K562 (cell line): ENCODE results near the gene ZMAT3. TPM values are rescaled to one million over a fixed set of nuclear protein-coding genes. Genes with fewer than 3 reads are reported as not detected.

ENCODE experiments used
- ATF4 ChIP-seq: fragments of 450-650 bp; formaldehyde crosslinking; IDR thresholded peaks from 2 replicates; pipeline ENCODE4 v1.4.0; 2022; ENCODE audit warnings: mild to moderate bottlenecking, moderate library complexity
- CLOCK ChIP-seq: fragments of 250-450 bp; sonication (Bioruptor Pico); IDR thresholded peaks from 2 replicates; pipeline ENCODE4 v1.4.0; 2020; ENCODE audit warnings: mild to moderate bottlenecking, moderate library complexity, borderline replicate concordance
- HMGN3 ChIP-seq: IDR thresholded peaks from 2 replicates; pipeline ENCODE4 v1.6.1; 2011; ENCODE audit warnings: borderline replicate concordance, low read depth, mild to moderate bottlenecking, mixed read lengths, low read length; ENCODE audit not compliant: insufficient read length; ENCODE audit errors: extremely low read depth
- KDM5B ChIP-seq: fragments of 200-600 bp; sonication (generic); IDR thresholded peaks from 2 replicates; pipeline ENCODE4 v1.6.1; 2012; ENCODE audit warnings: low read depth, mild to moderate bottlenecking, moderate library complexity, low read length, control low read depth, inconsistent platforms; ENCODE audit not compliant: insufficient replicate concordance
- L3MBTL2 ChIP-seq: fragments of 450-650 bp; IDR thresholded peaks from 2 replicates; pipeline ENCODE4 v1.6.1; 2016; ENCODE audit warnings: mild to moderate bottlenecking, moderate library complexity
- NONO ChIP-seq, 2 experiments: fragments of 200-400 bp in 1 of 2; fragments of 450-650 bp in 1 of 2; formaldehyde crosslinking in 1 of 2; IDR thresholded peaks; 2 replicates each; pipeline ENCODE4 v1.6.1; 2017; ENCODE audit warnings: low read depth in 2 of 2, mild to moderate bottlenecking in 2 of 2, moderate library complexity in 2 of 2, low read length in 1 of 2
- RCOR1 ChIP-seq, 2 experiments: IDR thresholded peaks; 2 replicates each; pipeline ENCODE4 v1.6.1; 2012; ENCODE audit warnings: low read depth in 2 of 2, low read length in 2 of 2, borderline replicate concordance in 1 of 2, improper control_type of control experiment in 1 of 2
- REST ChIP-seq, 2 experiments: fragments of 450-650 bp; formaldehyde crosslinking in 1 of 2; IDR thresholded peaks; 2 replicates each; pipeline versions ENCODE4 v1.4.0 to v1.6.1; 2014 to 2020; ENCODE audit warnings: mild to moderate bottlenecking in 2 of 2, borderline replicate concordance in 1 of 2, low read depth in 1 of 2
- SIN3B ChIP-seq: fragments of 450-650 bp; IDR thresholded peaks from 2 replicates; pipeline ENCODE4 v1.6.1; 2017; ENCODE audit warnings: low read depth, mild to moderate bottlenecking, moderate library complexity
- TCFL5 ChIP-seq: fragments of 250-450 bp; sonication (Bioruptor Pico); conservative IDR thresholded peaks from 2 replicates; pipeline ENCODE4 v1.6.1; 2021; ENCODE audit warnings: mild to moderate bottlenecking, moderate library complexity, matching md5 sums
- ZFX ChIP-seq: sonication (generic); formaldehyde crosslinking; IDR thresholded peaks from 2 replicates; pipeline ENCODE4 v1.8.0; 2022; ENCODE audit warnings: mild to moderate bottlenecking, missing genetic modification reagents, moderate library complexity
- polyA plus RNA-seq, 8 experiments: library from polyadenylated mRNA; depleted of rRNA in 4 of 8; stranded (reverse) in 5 of 8; unstranded in 3 of 8; fragments of >200 nt; fragmentation: Nextera tagmentation in 2 of 8; fragmentation: Illumina TruSeq in 1 of 8; extraction: Ambion mirVana in 2 of 8; extraction: Trizol in 1 of 8; gene quantifications; 2 replicates each; pipeline versions ENCODE4 v1.2.1 to v1.2.3, GENCODE V29; 2011 to 2014; ENCODE audit warnings: inconsistent platforms in 1 of 8, missing spikeins in 1 of 8
- total RNA-seq, 7 experiments: library from RNA; depleted of rRNA in 6 of 7; stranded (reverse); fragments of >200 nt in 6 of 7; fragmentation: Illumina TruSeq in 2 of 7; extraction: Trizol in 2 of 7; gene quantifications; 2 replicates each; pipeline versions ENCODE4 v1.2.1 to v1.2.3, GENCODE V29; 2011 to 2021; ENCODE audit warnings: low replicate concordance in 1 of 7

Gene ZMAT3
- total and polyA plus RNA-seq, 9 of the 15 experiments (the other 6 are each of a cell fraction or from before 2014, with no cell fraction given), result 0.87 to 5.1 (median 3.9) TPM

- TF ChIP-seq L3MBTL2, result peak; percentile 83
- peak; percentile 81 for TF ChIP-seq KDM5B
- TF ChIP-seq HMGN3, result peak; percentile 84
- no peak for TF ChIP-seq TCFL5
- no peak for TF ChIP-seq CLOCK
- TF ChIP-seq NONO (IDR thresholded peaks at IDR 0.05; ENCODE audit: low read depth in 2 of 2, low read length in 1 of 2), result 0 out of 4 replicates have a peak, but pooled peaks of 1 of the 2 experiments have one; percentile 59
- TF ChIP-seq SIN3B, result 0 out of 2 replicates have a peak, but pooled peaks have one; percentile 44
- TF ChIP-seq REST (IDR thresholded peaks at IDR 0.05; ENCODE audit: borderline replicate concordance), result no peak
- TF ChIP-seq REST (CRISPR knock-in tag; IDR thresholded peaks at IDR 0.05; ENCODE audit: low read depth), result no peak
- no peak; a peak in 1 of 4 replicates for TF ChIP-seq RCOR1 (IDR thresholded peaks at IDR 0.05; ENCODE audit: borderline replicate concordance in 1 of 2, low read depth in 2 of 2, low read length in 2 of 2)
- TF ChIP-seq ATF4 (CRISPR knock-in tag), result no peak
- TF ChIP-seq ZFX, result peak; percentile 94
Observed at GRCh38 chr3:179071323-179072099, at the start of gene ZMAT3 (continued).
